Gastroesophageal sphincter (tissue), 4 donors: ENCODE results near the gene C2CD4D. TPM values are rescaled to one million over a fixed set of nuclear protein-coding genes. Genes with fewer than 3 reads are reported as not detected.

ENCODE experiments used
- ATAC-seq: fragments of 150-250 bp; one replicate; pipeline ENCODE4 v1.9.1; 2016; ENCODE audit warnings: mild to moderate bottlenecking, moderate library complexity
- H3K27ac ChIP-seq, 4 donors: fragments of 200-600 bp; sonication (generic) in 3 of 4; 1 replicate in 3 of 4; 2 replicates in 1 of 4; pipeline ENCODE4 v1.5.1; 2016 to 2019
- H3K27me3 ChIP-seq: fragments of 200-600 bp; sonication (generic); one replicate; pipeline ENCODE4 v1.5.1; 2019
- H3K36me3 ChIP-seq, 2 donors: fragments of 200-600 bp; sonication (generic); one replicate each; pipeline ENCODE4 v1.5.1; 2019; ENCODE audit warnings: control low read depth in 1 of 2
- H3K4me1 ChIP-seq, 3 donors: fragments of 200-600 bp; sonication (generic); 1 replicate in 2 of 3; 2 replicates in 1 of 3; pipeline ENCODE4 v1.5.1; 2016 to 2019; ENCODE audit warnings: control low read depth in 2 of 3
- H3K4me3 ChIP-seq, 2 donors: fragments of 200-600 bp; sonication (generic); one replicate each; pipeline ENCODE4 v1.5.1; 2019; ENCODE audit warnings: mild to moderate bottlenecking in 1 of 2, moderate library complexity in 1 of 2
- H3K9me3 ChIP-seq, 3 donors: fragments of 200-600 bp; sonication (generic); one replicate each; pipeline ENCODE4 v1.5.1; 2017 to 2019; ENCODE audit warnings: control low read depth in 2 of 3
- CTCF ChIP-seq, 4 experiments: fragments of 200-600 bp in 2 of 4; fragments of 450-650 bp in 2 of 4; sonication (generic) in 1 of 4; IDR thresholded peaks; one replicate each; pipeline ENCODE4 v1.5.1; 2017 to 2019; ENCODE audit warnings: antibody characterized with exemption in 4 of 4, mild to moderate bottlenecking in 2 of 4, moderate library complexity in 2 of 4
- EP300 ChIP-seq: sonication (generic); formaldehyde crosslinking; IDR thresholded peaks from one replicate; pipeline ENCODE4 v1.6.1; 2017; ENCODE audit warnings: antibody characterized with exemption, mild to moderate bottlenecking
- POLR2A ChIP-seq, 2 donors: fragments of 450-650 bp; IDR thresholded peaks; one replicate each; pipeline ENCODE4 v1.6.1; 2017; ENCODE audit warnings: antibody characterized with exemption in 2 of 2, mild to moderate bottlenecking in 2 of 2, moderate library complexity in 1 of 2
- POLR2AphosphoS5 ChIP-seq: sonication (generic); formaldehyde crosslinking; IDR thresholded peaks from one replicate; pipeline ENCODE4 v1.6.1; 2017; ENCODE audit warnings: antibody characterized with exemption
- WGBS, 2 donors: methylation state at CpG; one replicate each; pipeline ENCODE4 v1.1.5; 2018; ENCODE audit warnings: low coverage in 1 of 2; 5-methylcytosine and 5-hydroxymethylcytosine counted together
- total RNA-seq, 4 donors: library from RNA; depleted of rRNA; stranded (reverse); fragments of >200 nt; gene quantifications; one replicate each; pipeline ENCODE4 v1.1.0, GENCODE V29; 2016

Gene C2CD4D
- total RNA-seq, 4 donors from 2014 or later: not detected

GRCh38 chr1:151868486-151868885 lies 28.9 kb upstream of the C2CD4D start:
- ATAC-seq: no peak
- WGBS, 2 donors: 5 to 6% methylated on average over 3 of the region's 3 CpGs
- TF ChIP-seq CTCF (IDR thresholded peaks at IDR 0.05): no peak
- peaks cover 20% of the 10 kb centered on the region for H3K27me3 ChIP-seq
- peaks cover 0 to 11% of the 10 kb centered on the region in 2 donors for H3K36me3 ChIP-seq
- H3K4me1 ChIP-seq: no peaks in the 10 kb centered on the region
- no peak overlapping the region for H3K4me3 ChIP-seq
- no peak overlapping the region for H3K27ac ChIP-seq
- H3K9me3 ChIP-seq: no peaks in the 10 kb centered on the region

- H3K27ac ChIP-seq: no peak overlapping the region
- WGBS, 2 donors: 69 to 70% methylated on average over 3 to 6 of the region's 7 CpGs
- no peak for TF ChIP-seq EP300
- no peak for TF ChIP-seq CTCF (IDR thresholded peaks at IDR 0.05)
- no peak for TF ChIP-seq POLR2A (IDR thresholded peaks at IDR 0.05)
- TF ChIP-seq POLR2AphosphoS5: no peak
- no peaks in the 10 kb centered on the region for H3K4me1 ChIP-seq
- peaks cover 0 to 5% of the 10 kb centered on the region in 2 donors for H3K36me3 ChIP-seq
- no peak overlapping the region for H3K4me3 ChIP-seq
- no peak for ATAC-seq
- no peaks in the 10 kb centered on the region for H3K9me3 ChIP-seq
- peaks cover 20% of the 10 kb centered on the region for H3K27me3 ChIP-seq
Observed at GRCh38 chr1:151867765-151868411, 28.3 kb upstream of the C2CD4D start.

- WGBS, 2 donors: 60 to 84% methylated on average over 2 of the region's 2 CpGs
- Histone ChIP-seq H3K27ac (no peak overlapping the region), H3K4me1 (no peaks in the 10 kb centered on the region), H3K36me3 (no peaks in the 10 kb centered on the region), H3K4me3 (no peak overlapping the region), H3K9me3 (no peaks in the 10 kb centered on the region), H3K27me3 (peaks cover 20% of the 10 kb centered on the region)
- TF ChIP-seq CTCF (IDR thresholded peaks at IDR 0.05) (no peak), POLR2A (IDR thresholded peaks at IDR 0.05) (no peak), EP300 (no peak), POLR2AphosphoS5 (no peak)
- ATAC-seq: no peak
Observed at GRCh38 chr1:151867321-151867720, 27.7 kb upstream of the C2CD4D start.

GRCh38 chr1:151864411-151864810 lies 24.8 kb upstream of the C2CD4D start:
- TF ChIP-seq EP300 (no peak), POLR2AphosphoS5 (no peak), CTCF (IDR thresholded peaks at IDR 0.05) (no peak), POLR2A (IDR thresholded peaks at IDR 0.05) (no peak)
- no peak for ATAC-seq
- Histone ChIP-seq H3K9me3 (no peaks in the 10 kb centered on the region), H3K36me3 (no peaks in the 10 kb centered on the region), H3K27ac (no peak overlapping the region), H3K4me1 (no peaks in the 10 kb centered on the region), H3K27me3 (peaks cover 20% of the 10 kb centered on the region), H3K4me3 (no peak overlapping the region)
- 60% methylated on average over 1 of the region's 2 CpGs; no CpG with 5 or more reads in 1 of the 2 donors for WGBS, 2 donors

GRCh38 chr1:151862604-151863003 lies 23.0 kb upstream of the C2CD4D start:
- Histone ChIP-seq H3K4me1 (no peaks in the 10 kb centered on the region), H3K36me3 (no peaks in the 10 kb centered on the region), H3K9me3 (no peaks in the 10 kb centered on the region), H3K27me3 (peaks cover 20% of the 10 kb centered on the region), H3K27ac (no peak overlapping the region), H3K4me3 (no peak overlapping the region)
- ATAC-seq: no peak
- TF ChIP-seq EP300: no peak
- TF ChIP-seq CTCF (IDR thresholded peaks at IDR 0.05): no peak
- TF ChIP-seq POLR2A (IDR thresholded peaks at IDR 0.05): no peak
- TF ChIP-seq POLR2AphosphoS5: no peak
